ENCODE data around the gene IL24.

IL24 gene

DNA sequence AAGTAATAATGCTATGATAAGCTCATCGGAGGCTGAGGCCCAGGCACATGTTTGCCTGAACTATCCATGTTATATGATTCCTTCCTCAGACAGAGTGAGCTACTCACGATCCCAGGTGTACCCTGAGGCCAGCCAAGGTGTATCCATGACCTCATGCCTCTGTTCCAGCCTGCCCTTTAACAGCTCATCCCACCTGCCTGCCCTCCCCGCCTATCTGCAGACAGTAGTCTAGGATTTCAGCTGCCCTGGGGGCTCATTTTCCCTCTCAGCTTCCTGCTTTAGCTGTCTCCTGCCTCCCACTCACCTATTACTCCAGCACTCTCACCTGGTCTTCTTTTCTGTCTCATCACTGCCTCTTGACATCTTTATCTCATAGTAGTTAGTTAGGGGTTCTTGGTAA is 1.9 kb upstream of the IL24 start:
- no peak overlapping the region for H3K4ac ChIP-seq (ENCODE audit: low read length)
- DNase-seq (ENCODE audit: low spot score): no peak
- no peak overlapping the region for H2BK120ac ChIP-seq (ENCODE audit: low read depth, low read length)
- H2BK5ac ChIP-seq (ENCODE audit: low read length): no peak overlapping the region
- H3K27me3 ChIP-seq (ENCODE audit: control insufficient read depth in 3 of 3, insufficient read depth in 3 of 3, low read depth in 1 of 3, low read length in 3 of 3): peaks cover 0 to 10% (median 0%) of the 10 kb centered on the region in 3 experiments
- H3K23ac ChIP-seq (ENCODE audit: low read depth, low read length, poor library complexity): no peak overlapping the region
- no peak overlapping the region for H2AK5ac ChIP-seq (ENCODE audit: low read depth, low read length)
- peaks cover 0 to 6% of the 10 kb centered on the region in 2 donors for H3K4me1 ChIP-seq (ENCODE audit: control insufficient read depth in 2 of 2, insufficient read depth in 1 of 2, low read depth in 1 of 2, low read length in 2 of 2)
- no peaks in the 10 kb centered on the region for H3K36me3 ChIP-seq (replicated peaks in 1 of 2; ENCODE audit: control insufficient read depth in 2 of 2, insufficient read depth in 2 of 2, low read length in 2 of 2)
- H3K18ac ChIP-seq (ENCODE audit: low read length): no peak overlapping the region
- H3K14ac ChIP-seq (ENCODE audit: low read length): no peak overlapping the region
- no peaks in the 10 kb centered on the region for H3K9me3 ChIP-seq (replicated peaks in 1 of 2; ENCODE audit: control insufficient read depth in 2 of 2, insufficient read depth in 1 of 2, low read depth in 1 of 2, low read length in 2 of 2)
- no CpG with 5 or more reads among the region's 3 CpGs for WGBS, 2 donors (ENCODE audit: extremely low coverage in 2 of 2, insufficient read length in 2 of 2, insufficient replicate concordance in 1 of 2)
- no peaks in the 10 kb centered on the region for H3K79me1 ChIP-seq (ENCODE audit: low read depth, low read length)
- H3K4me2 ChIP-seq (ENCODE audit: insufficient read depth, low read length, poor library complexity, severe bottlenecking): no peak overlapping the region
- no peak overlapping the region for H2BK12ac ChIP-seq (ENCODE audit: low read length)
- no peak overlapping the region for H2AFZ ChIP-seq (ENCODE audit: low read length)
- H4K8ac ChIP-seq (ENCODE audit: low read depth, low read length): no peak overlapping the region
- H3K9ac ChIP-seq (ENCODE audit: low read depth, low read length, poor library complexity): no peak overlapping the region
- no peak overlapping the region for H3K27ac ChIP-seq (replicated peaks; ENCODE audit: low read length)
- no peak overlapping the region for H3K4me3 ChIP-seq (ENCODE audit: low read length in 2 of 2)
- H4K91ac ChIP-seq (ENCODE audit: low read depth, low read length, poor library complexity): no peak overlapping the region
- H2BK15ac ChIP-seq (ENCODE audit: low read length): no peak overlapping the region

DNA sequence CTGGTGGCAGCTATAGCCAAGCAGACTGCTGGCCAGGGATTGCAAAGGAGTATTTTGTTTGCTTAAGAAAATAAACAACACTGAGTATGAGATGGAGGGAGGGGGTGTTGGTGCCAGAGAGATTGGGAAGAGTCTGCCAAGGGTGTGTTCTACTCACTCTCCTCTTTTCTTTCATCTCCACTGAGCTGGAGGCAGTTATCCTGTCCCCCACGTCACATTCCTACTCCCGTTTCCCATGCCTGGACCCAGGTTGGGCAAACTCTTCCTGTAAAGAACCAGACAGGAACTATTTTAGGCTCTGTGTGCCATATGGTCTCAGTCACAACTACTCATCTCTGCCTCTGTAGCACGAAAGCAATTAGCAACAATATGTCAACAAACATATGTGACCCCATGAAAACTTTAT is 1.4 kb upstream of the IL24 start:
- Histone ChIP-seq H3K9ac (ENCODE audit: low read depth, low read length, poor library complexity) (no peak overlapping the region), H2BK15ac (ENCODE audit: low read length) (no peak overlapping the region), H2BK12ac (ENCODE audit: low read length) (no peak overlapping the region), H4K8ac (ENCODE audit: low read depth, low read length) (no peak overlapping the region), H2AFZ (ENCODE audit: low read length) (no peak overlapping the region), H3K14ac (ENCODE audit: low read length) (no peak overlapping the region), H3K36me3 (replicated peaks in 1 of 2; ENCODE audit: control insufficient read depth in 2 of 2, insufficient read depth in 2 of 2, low read length in 2 of 2) (no peaks in the 10 kb centered on the region), H3K79me1 (ENCODE audit: low read depth, low read length) (no peaks in the 10 kb centered on the region), H3K9me3 (replicated peaks in 1 of 2; ENCODE audit: control insufficient read depth in 2 of 2, insufficient read depth in 1 of 2, low read depth in 1 of 2, low read length in 2 of 2) (no peaks in the 10 kb centered on the region), H3K23ac (ENCODE audit: low read depth, low read length, poor library complexity) (no peak overlapping the region), H3K4me1 (ENCODE audit: control insufficient read depth in 2 of 2, insufficient read depth in 1 of 2, low read depth in 1 of 2, low read length in 2 of 2) (peaks cover 0 to 6% of the 10 kb centered on the region in 2 donors), H3K4ac (ENCODE audit: low read length) (no peak overlapping the region), H3K27ac (replicated peaks; ENCODE audit: low read length) (no peak overlapping the region), H3K4me3 (ENCODE audit: low read length in 2 of 2) (no peak overlapping the region), H3K4me2 (ENCODE audit: insufficient read depth, low read length, poor library complexity, severe bottlenecking) (no peak overlapping the region), H4K91ac (ENCODE audit: low read depth, low read length, poor library complexity) (no peak overlapping the region), H2AK5ac (ENCODE audit: low read depth, low read length) (no peak overlapping the region), H2BK120ac (ENCODE audit: low read depth, low read length) (no peak overlapping the region), H3K27me3 (ENCODE audit: control insufficient read depth in 3 of 3, insufficient read depth in 3 of 3, low read depth in 1 of 3, low read length in 3 of 3) (peaks cover 0 to 10% (median 0%) of the 10 kb centered on the region in 3 experiments), H2BK5ac (ENCODE audit: low read length) (no peak overlapping the region), H3K18ac (ENCODE audit: low read length) (no peak overlapping the region)
- no peak for DNase-seq (ENCODE audit: low spot score)
- WGBS, 2 donors (ENCODE audit: extremely low coverage in 2 of 2, insufficient read length in 2 of 2, insufficient replicate concordance in 1 of 2): no CpG with 5 or more reads among the region's 3 CpGs

DNA sequence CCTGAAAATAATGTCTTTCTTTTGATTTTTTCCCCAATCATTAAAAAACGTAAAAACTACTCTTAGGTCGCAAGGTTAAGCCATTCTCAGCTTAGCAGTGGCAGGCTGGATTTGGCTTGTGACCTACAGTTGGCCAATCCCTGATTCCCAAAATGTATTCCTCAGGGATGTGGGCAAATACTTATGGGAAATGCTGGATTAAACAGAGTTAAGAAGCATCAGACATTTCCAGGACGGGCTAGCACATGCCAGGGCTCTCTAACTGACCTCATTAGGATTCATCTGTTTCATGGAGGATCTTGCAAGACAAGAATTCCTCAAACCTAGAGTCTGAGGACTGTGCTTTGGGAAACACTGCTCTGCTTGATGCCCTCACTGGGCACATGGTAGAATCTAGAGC is 982 bp upstream of the IL24 start:
- no peak overlapping the region for H3K4ac ChIP-seq (ENCODE audit: low read length)
- no peak overlapping the region for H4K91ac ChIP-seq (ENCODE audit: low read depth, low read length, poor library complexity)
- no peak overlapping the region for H2AFZ ChIP-seq (ENCODE audit: low read length)
- H2BK120ac ChIP-seq (ENCODE audit: low read depth, low read length): no peak overlapping the region
- no peak overlapping the region for H2BK15ac ChIP-seq (ENCODE audit: low read length)
- WGBS, 2 donors (ENCODE audit: extremely low coverage in 2 of 2, insufficient read length in 2 of 2, insufficient replicate concordance in 1 of 2): no CpG with 5 or more reads among the region's 3 CpGs
- no peak overlapping the region for H3K27ac ChIP-seq (replicated peaks; ENCODE audit: low read length)
- H3K9ac ChIP-seq (ENCODE audit: low read depth, low read length, poor library complexity): no peak overlapping the region
- H3K79me1 ChIP-seq (ENCODE audit: low read depth, low read length): no peaks in the 10 kb centered on the region
- no peak overlapping the region for H3K18ac ChIP-seq (ENCODE audit: low read length)
- no peak overlapping the region for H3K14ac ChIP-seq (ENCODE audit: low read length)
- H4K8ac ChIP-seq (ENCODE audit: low read depth, low read length): no peak overlapping the region
- no peaks in the 10 kb centered on the region for H3K9me3 ChIP-seq (replicated peaks in 1 of 2; ENCODE audit: control insufficient read depth in 2 of 2, insufficient read depth in 1 of 2, low read depth in 1 of 2, low read length in 2 of 2)
- H3K23ac ChIP-seq (ENCODE audit: low read depth, low read length, poor library complexity): no peak overlapping the region
- peaks cover 0 to 10% (median 0%) of the 10 kb centered on the region in 3 experiments for H3K27me3 ChIP-seq (ENCODE audit: control insufficient read depth in 3 of 3, insufficient read depth in 3 of 3, low read depth in 1 of 3, low read length in 3 of 3)
- no peak overlapping the region for H3K4me3 ChIP-seq (ENCODE audit: low read length in 2 of 2)
- H2BK5ac ChIP-seq (ENCODE audit: low read length): no peak overlapping the region
- H2AK5ac ChIP-seq (ENCODE audit: low read depth, low read length): no peak overlapping the region
- no peak overlapping the region for H2BK12ac ChIP-seq (ENCODE audit: low read length)
- no peak overlapping the region for H3K4me2 ChIP-seq (ENCODE audit: insufficient read depth, low read length, poor library complexity, severe bottlenecking)
- DNase-seq (ENCODE audit: low spot score): no peak
- no peaks in the 10 kb centered on the region for H3K36me3 ChIP-seq (replicated peaks in 1 of 2; ENCODE audit: control insufficient read depth in 2 of 2, insufficient read depth in 2 of 2, low read length in 2 of 2)
- H3K4me1 ChIP-seq (ENCODE audit: control insufficient read depth in 2 of 2, insufficient read depth in 1 of 2, low read depth in 1 of 2, low read length in 2 of 2): peaks cover 0 to 6% of the 10 kb centered on the region in 2 donors

DNA sequence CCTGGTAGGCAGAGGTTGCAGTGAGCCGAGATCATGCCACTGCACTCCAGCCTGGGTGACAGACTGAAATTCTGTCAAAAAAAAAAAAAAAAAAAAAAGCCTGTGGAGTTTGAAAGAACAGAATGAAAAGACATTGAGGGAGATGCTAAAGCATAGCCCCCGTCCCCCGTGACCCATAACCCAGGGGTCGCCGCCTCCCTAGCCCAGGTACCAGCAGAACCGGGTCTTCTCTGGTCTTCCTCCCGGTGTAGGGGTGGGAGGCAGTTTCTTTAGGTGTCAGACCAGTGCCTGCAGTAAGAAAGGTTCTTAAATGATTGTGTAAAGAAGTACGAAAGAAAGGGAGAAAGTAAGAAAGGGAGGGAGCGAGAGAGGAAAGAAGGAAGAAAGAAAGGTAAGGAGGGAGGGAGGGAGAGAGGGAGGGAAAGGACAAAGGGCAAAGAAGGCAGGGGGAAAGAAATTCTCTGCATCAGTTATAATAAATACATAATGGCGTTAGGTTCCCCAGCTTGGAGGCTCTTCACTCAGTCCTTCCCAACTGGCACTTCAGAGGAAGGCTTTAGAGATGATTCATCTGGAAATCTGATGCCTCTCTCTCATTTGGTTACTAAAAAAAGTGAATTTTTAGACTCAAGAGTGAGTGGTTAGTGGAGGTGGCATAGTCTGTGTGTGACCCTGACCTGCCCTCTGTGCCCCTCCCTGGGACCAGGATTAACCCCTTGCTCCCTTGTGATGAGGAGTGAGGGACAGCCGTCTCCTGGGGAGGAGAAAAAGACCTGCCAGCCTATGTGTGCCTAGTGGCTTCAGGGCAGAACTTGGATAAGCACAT is 1.1 kb downstream of the IL24 start:
- H2BK15ac ChIP-seq (ENCODE audit: low read length): no peak overlapping the region
- H3K4me1 ChIP-seq (ENCODE audit: control insufficient read depth in 2 of 2, insufficient read depth in 1 of 2, low read depth in 1 of 2, low read length in 2 of 2): peaks cover 0 to 6% of the 10 kb centered on the region in 2 donors
- H3K23ac ChIP-seq (ENCODE audit: low read depth, low read length, poor library complexity): no peak overlapping the region
- H3K9me3 ChIP-seq (replicated peaks in 1 of 2; ENCODE audit: control insufficient read depth in 2 of 2, insufficient read depth in 1 of 2, low read depth in 1 of 2, low read length in 2 of 2): no peaks in the 10 kb centered on the region
- no peak overlapping the region for H3K14ac ChIP-seq (ENCODE audit: low read length)
- no peaks in the 10 kb centered on the region for H3K79me1 ChIP-seq (ENCODE audit: low read depth, low read length)
- no peak for DNase-seq (ENCODE audit: low spot score)
- no peak overlapping the region for H3K9ac ChIP-seq (ENCODE audit: low read depth, low read length, poor library complexity)
- H3K4me3 ChIP-seq (ENCODE audit: low read length in 2 of 2): no peak overlapping the region
- H2BK5ac ChIP-seq (ENCODE audit: low read length): peak overlapping the region; percentile 67
- peak overlapping the region; percentile 5 for H3K18ac ChIP-seq (ENCODE audit: low read length)
- H3K4me2 ChIP-seq (ENCODE audit: insufficient read depth, low read length, poor library complexity, severe bottlenecking): no peak overlapping the region
- no peak overlapping the region for H2BK12ac ChIP-seq (ENCODE audit: low read length)
- no peaks in the 10 kb centered on the region for H3K36me3 ChIP-seq (replicated peaks in 1 of 2; ENCODE audit: control insufficient read depth in 2 of 2, insufficient read depth in 2 of 2, low read length in 2 of 2)
- H3K4ac ChIP-seq (ENCODE audit: low read length): no peak overlapping the region
- no peak overlapping the region for H3K27ac ChIP-seq (replicated peaks; ENCODE audit: low read length)
- no peak overlapping the region for H2BK120ac ChIP-seq (ENCODE audit: low read depth, low read length)
- 100% methylated on average over 2 of the region's 11 CpGs for WGBS, 2 donors (ENCODE audit: extremely low coverage in 2 of 2, insufficient read length in 2 of 2, insufficient replicate concordance in 1 of 2)
- H4K91ac ChIP-seq (ENCODE audit: low read depth, low read length, poor library complexity): no peak overlapping the region
- no peak overlapping the region for H2AFZ ChIP-seq (ENCODE audit: low read length)
- H4K8ac ChIP-seq (ENCODE audit: low read depth, low read length): no peak overlapping the region
- H2AK5ac ChIP-seq (ENCODE audit: low read depth, low read length): no peak overlapping the region
- peaks cover 0 to 4% (median 0%) of the 10 kb centered on the region in 3 experiments for H3K27me3 ChIP-seq (ENCODE audit: control insufficient read depth in 3 of 3, insufficient read depth in 3 of 3, low read depth in 1 of 3, low read length in 3 of 3)

Data from neuronal stem cell (in vitro differentiated cells).